ENCODE measurements around the gene NXF3.

- no peak for TF ChIP-seq CTCF (conservative IDR thresholded peaks at IDR 0.05; ENCODE audit: low read depth, low read length)
- TF ChIP-seq EZH2 (IDR thresholded peaks at IDR 0.05; ENCODE audit: borderline replicate concordance, low read depth, low read length, poor library complexity, severe bottlenecking): no peak
Observed at GRCh38 chrX:103098488-103098887, 5.5 kb upstream of the NXF3 start.
